Hepatocyte (in vitro differentiated cells): ENCODE measurements around the gene TMEM81. TPM values are rescaled to one million over a fixed set of nuclear protein-coding genes. Genes with fewer than 3 reads are reported as not detected.

Source experiments
- DNase-seq: peaks from one replicate; pipeline ENCODE4 v3.0.0-alpha.2; 2016; ENCODE audit warnings: low spot score
- H2AFZ ChIP-seq: fragments of 200-600 bp; sonication (generic); 2 replicates; pipeline ENCODE4 v1.6.0; 2016; ENCODE audit warnings: antibody characterized with exemption, mild to moderate bottlenecking
- H3K27ac ChIP-seq: fragments of 200-600 bp; sonication (generic); 2 replicates; pipeline ENCODE4 v1.5.1; 2016; ENCODE audit warnings: mild to moderate bottlenecking
- H3K27me3 ChIP-seq: fragments of 200-600 bp; sonication (generic); 2 replicates; pipeline ENCODE4 v1.6.1; 2016
- H3K36me3 ChIP-seq: fragments of 200-600 bp; sonication (generic); replicated peaks from 2 replicates; pipeline ENCODE4 v1.5.1; 2016; ENCODE audit warnings: low read depth; ENCODE audit not compliant: insufficient read depth
- H3K4me1 ChIP-seq: fragments of 200-600 bp; sonication (generic); 2 replicates; pipeline ENCODE4 v1.5.1; 2016; ENCODE audit warnings: mild to moderate bottlenecking, moderate library complexity; ENCODE audit not compliant: insufficient read depth
- H3K4me2 ChIP-seq: fragments of 200-600 bp; sonication (generic); 2 replicates; pipeline ENCODE4 v1.6.0; 2016
- H3K4me3 ChIP-seq: fragments of 200-600 bp; sonication (generic); 2 replicates; pipeline ENCODE4 v1.5.1; 2016; ENCODE audit warnings: mild to moderate bottlenecking
- H3K79me2 ChIP-seq: fragments of 200-600 bp; sonication (generic); 2 replicates; pipeline ENCODE4 v1.6.0; 2017; ENCODE audit warnings: mild to moderate bottlenecking
- H3K9me2 ChIP-seq: fragments of 200-600 bp; sonication (generic); replicated peaks from 2 replicates; pipeline ENCODE4 v1.6.0; 2017; ENCODE audit warnings: mild to moderate bottlenecking; ENCODE audit not compliant: insufficient read depth
- H3K9me3 ChIP-seq: fragments of 200-600 bp; sonication (generic); 2 replicates; pipeline ENCODE4 v1.5.1; 2016; ENCODE audit warnings: low read depth, mild to moderate bottlenecking
- H4K20me1 ChIP-seq: fragments of 200-600 bp; sonication (generic); 2 replicates; pipeline ENCODE4 v1.6.0; 2016; ENCODE audit warnings: mild to moderate bottlenecking; ENCODE audit not compliant: insufficient read depth, poor library complexity, severe bottlenecking
- EZH2 ChIP-seq: fragments of 200-600 bp; sonication (generic); IDR thresholded peaks from 2 replicates; pipeline ENCODE4 v1.6.1; 2016; ENCODE audit warnings: antibody characterized with exemption, mild to moderate bottlenecking, borderline replicate concordance
- EZH2phosphoT487 ChIP-seq: fragments of 200-600 bp; sonication (generic); IDR thresholded peaks from one replicate; pipeline ENCODE4 v1.6.1; 2018; ENCODE audit warnings: antibody characterized with exemption, mild to moderate bottlenecking, low read depth, moderate library complexity; ENCODE audit not compliant: unreplicated experiment, severe bottlenecking
- WGBS: methylation state at CpG from one replicate; pipeline ENCODE4 v1.1.6; 2016; ENCODE audit warnings: low lambda C conversion rate; ENCODE audit errors: missing lambda C conversion rate; 5-methylcytosine and 5-hydroxymethylcytosine counted together
- polyA plus RNA-seq: library from polyadenylated mRNA; unstranded; fragments of >200 nt; fragmentation: Nextera tagmentation; extraction: Ambion mirVana; gene quantifications from 2 replicates; pipeline ENCODE4 v1.2.1, GENCODE V29; 2016
- total RNA-seq: library from RNA; depleted of rRNA; stranded (reverse); fragments of >200 nt; gene quantifications from 2 replicates; pipeline ENCODE4 v1.2.3, GENCODE V29; 2014
- TF ChIP-seq, protein P1 (sequence below): fragments of 200-600 bp; sonication (generic); IDR thresholded peaks from 2 replicates; pipeline ENCODE4 v1.5.1; 2016; ENCODE audit warnings: antibody characterized with exemption, mild to moderate bottlenecking; ENCODE audit not compliant: poor library complexity

Gene TMEM81
- total and polyA plus RNA-seq, 2 experiments from 2014 or later: 2.2 TPM; not detected in 1

DNA sequence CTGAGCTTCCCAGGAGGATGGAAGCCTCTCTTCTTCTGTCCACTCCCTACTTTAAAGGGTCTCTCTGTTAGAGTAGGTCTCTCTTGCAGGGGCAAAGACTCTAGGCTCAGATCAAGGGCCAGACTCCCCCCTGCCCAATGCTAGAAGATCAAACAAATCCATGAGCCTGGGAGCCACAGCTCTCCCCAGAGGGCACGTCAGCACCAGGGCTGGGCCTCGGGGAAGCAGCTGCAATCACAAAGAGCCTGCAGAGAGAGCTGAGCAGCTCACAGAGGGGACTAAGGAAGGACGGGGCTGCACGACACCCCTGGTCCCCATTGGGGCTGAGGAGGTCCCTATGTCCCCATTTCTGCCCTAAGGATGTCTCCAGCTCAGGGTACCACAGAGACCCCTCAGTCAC, 37.4 kb downstream of the TMEM81 start:
- no peak for DNase-seq
- Histone ChIP-seq H3K4me3 (no peak overlapping the region), H3K9me2 (no peaks in the 10 kb centered on the region), H3K4me2 (no peak overlapping the region), H3K4me1 (no peaks in the 10 kb centered on the region), H3K36me3 (no peaks in the 10 kb centered on the region), H3K79me2 (no peaks in the 10 kb centered on the region), H3K27me3 (peaks cover 55% of the 10 kb centered on the region), H3K9me3 (no peaks in the 10 kb centered on the region), H3K27ac (no peak overlapping the region), H4K20me1 (no peaks in the 10 kb centered on the region), H2AFZ (no peak overlapping the region)
- WGBS: 52% methylated on average over 4 of the region's 4 CpGs
- TF ChIP-seq, protein P1, sequence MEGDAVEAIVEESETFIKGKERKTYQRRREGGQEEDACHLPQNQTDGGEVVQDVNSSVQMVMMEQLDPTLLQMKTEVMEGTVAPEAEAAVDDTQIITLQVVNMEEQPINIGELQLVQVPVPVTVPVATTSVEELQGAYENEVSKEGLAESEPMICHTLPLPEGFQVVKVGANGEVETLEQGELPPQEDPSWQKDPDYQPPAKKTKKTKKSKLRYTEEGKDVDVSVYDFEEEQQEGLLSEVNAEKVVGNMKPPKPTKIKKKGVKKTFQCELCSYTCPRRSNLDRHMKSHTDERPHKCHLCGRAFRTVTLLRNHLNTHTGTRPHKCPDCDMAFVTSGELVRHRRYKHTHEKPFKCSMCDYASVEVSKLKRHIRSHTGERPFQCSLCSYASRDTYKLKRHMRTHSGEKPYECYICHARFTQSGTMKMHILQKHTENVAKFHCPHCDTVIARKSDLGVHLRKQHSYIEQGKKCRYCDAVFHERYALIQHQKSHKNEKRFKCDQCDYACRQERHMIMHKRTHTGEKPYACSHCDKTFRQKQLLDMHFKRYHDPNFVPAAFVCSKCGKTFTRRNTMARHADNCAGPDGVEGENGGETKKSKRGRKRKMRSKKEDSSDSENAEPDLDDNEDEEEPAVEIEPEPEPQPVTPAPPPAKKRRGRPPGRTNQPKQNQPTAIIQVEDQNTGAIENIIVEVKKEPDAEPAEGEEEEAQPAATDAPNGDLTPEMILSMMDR: no peak
- TF ChIP-seq EZH2phosphoT487: no peak

DNA sequence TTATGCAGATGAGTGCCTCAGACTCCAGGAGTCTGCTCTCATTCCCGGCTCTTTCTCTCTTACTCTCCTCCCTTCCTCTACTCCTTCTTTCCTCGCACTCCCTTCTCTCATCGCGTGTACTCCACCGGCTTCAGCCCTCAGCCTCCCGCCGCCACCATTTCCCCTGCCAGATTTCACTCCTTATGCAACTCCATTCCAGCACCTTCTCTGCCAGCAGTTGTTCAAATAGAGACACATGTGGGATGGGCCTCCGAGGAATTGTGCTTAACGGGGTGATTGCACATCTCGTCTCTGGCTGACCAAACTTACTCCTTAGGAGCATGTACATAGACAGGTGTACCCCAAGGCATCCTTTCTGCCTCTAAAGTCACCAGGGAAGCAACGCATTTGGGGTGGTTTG, 39.1 kb downstream of the TMEM81 start:
- Histone ChIP-seq H3K4me3 (no peak overlapping the region), H3K4me1 (no peaks in the 10 kb centered on the region), H3K27ac (no peak overlapping the region), H3K27me3 (peaks cover 72% of the 10 kb centered on the region), H3K36me3 (no peaks in the 10 kb centered on the region), H3K4me2 (no peak overlapping the region), H3K79me2 (no peaks in the 10 kb centered on the region), H3K9me3 (no peaks in the 10 kb centered on the region), H2AFZ (no peak overlapping the region), H4K20me1 (no peaks in the 10 kb centered on the region), H3K9me2 (no peaks in the 10 kb centered on the region)
- DNase-seq: no peak
- TF ChIP-seq EZH2phosphoT487 (no peak), EZH2 (no peak)
- TF ChIP-seq, protein P1: no peak
- WGBS: 64% methylated on average over 11 of the region's 11 CpGs

DNA sequence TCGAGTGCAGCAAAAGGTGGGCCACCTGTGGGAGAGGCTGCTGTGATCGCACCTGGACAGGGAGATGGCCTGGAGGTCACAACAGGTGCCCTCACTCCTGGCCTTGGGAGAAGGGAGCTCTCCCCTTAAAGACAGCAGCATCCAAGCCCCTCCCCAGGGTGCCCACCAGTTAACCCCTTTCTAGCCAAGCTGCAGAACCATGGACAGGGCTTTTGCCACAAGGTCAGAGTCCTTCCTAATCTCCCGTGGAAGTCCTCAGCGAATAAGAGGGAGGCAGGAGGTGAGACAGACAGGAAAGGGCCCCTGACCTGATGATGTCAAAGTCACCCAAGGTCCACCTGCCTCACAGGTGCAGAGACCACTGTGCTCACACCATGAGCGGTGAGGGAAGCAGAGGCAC, 39.5 kb downstream of the TMEM81 start:
- Histone ChIP-seq H2AFZ (no peak overlapping the region), H3K36me3 (no peaks in the 10 kb centered on the region), H3K4me2 (no peak overlapping the region), H3K9me3 (no peaks in the 10 kb centered on the region), H3K27ac (no peak overlapping the region), H3K9me2 (no peaks in the 10 kb centered on the region), H3K4me1 (no peaks in the 10 kb centered on the region), H3K79me2 (no peaks in the 10 kb centered on the region), H3K27me3 (peaks cover 73% of the 10 kb centered on the region), H3K4me3 (no peak overlapping the region), H4K20me1 (no peaks in the 10 kb centered on the region)
- TF ChIP-seq, protein P1: no peak
- no peak for TF ChIP-seq EZH2phosphoT487
- TF ChIP-seq EZH2: no peak
- 48% methylated on average over 5 of the region's 5 CpGs for WGBS
- DNase-seq: no peak

DNA sequence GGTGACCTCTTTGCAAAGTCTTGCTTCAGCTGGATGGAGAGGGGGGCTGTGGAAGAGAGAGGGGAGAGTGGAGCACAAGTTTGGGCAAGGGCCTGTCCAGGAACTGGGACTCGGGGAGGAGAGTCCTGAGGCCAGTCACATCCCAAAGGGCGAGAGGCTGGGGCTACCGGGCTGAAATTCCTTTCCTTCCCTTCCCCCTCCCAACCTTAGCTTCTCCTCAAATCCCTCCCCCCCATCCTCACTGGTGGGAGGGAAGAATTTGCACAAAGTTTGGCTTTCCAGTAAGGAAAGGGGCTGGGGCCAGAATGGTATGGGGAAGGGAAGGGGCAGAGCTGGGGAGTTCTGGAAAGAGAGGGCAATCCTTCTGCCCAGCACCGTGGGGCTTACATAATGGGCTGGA, 40.4 kb downstream of the TMEM81 start:
- H3K4me3 ChIP-seq: no peak overlapping the region
- H3K9me2 ChIP-seq: no peaks in the 10 kb centered on the region
- DNase-seq: no peak
- no peak overlapping the region for H3K4me2 ChIP-seq
- peaks cover 76% of the 10 kb centered on the region for H3K27me3 ChIP-seq
- H3K9me3 ChIP-seq: no peaks in the 10 kb centered on the region
- H3K27ac ChIP-seq: no peak overlapping the region
- H2AFZ ChIP-seq: no peak overlapping the region
- no peak for TF ChIP-seq EZH2phosphoT487
- TF ChIP-seq, protein P1: no peak
- TF ChIP-seq EZH2: no peak
- no peaks in the 10 kb centered on the region for H3K36me3 ChIP-seq
- no peaks in the 10 kb centered on the region for H3K4me1 ChIP-seq
- no peaks in the 10 kb centered on the region for H3K79me2 ChIP-seq
- no peaks in the 10 kb centered on the region for H4K20me1 ChIP-seq
- WGBS: 52% methylated on average over 4 of the region's 4 CpGs
